ENCODE measurements around the gene BACH1. TPM values are rescaled to one million over a fixed set of nuclear protein-coding genes. Genes with fewer than 3 reads are reported as not detected.

The BACH1 gene
- total RNA-seq, 1 donor from 2014 or later: 93.1 TPM

- Histone ChIP-seq H3K79me2 (ENCODE audit: insufficient read depth, low read length) (peaks cover 100% of the 10 kb centered on the region), H3K27ac (ENCODE audit: low read depth, low read length) (no peak overlapping the region), H3K9me3 (ENCODE audit: insufficient read depth, low read depth, low read length) (no peaks in the 10 kb centered on the region), H3K9ac (ENCODE audit: low read length) (no peak overlapping the region), H4K20me1 (ENCODE audit: insufficient read depth, low read length) (peaks cover 100% of the 10 kb centered on the region), H3K36me3 (ENCODE audit: insufficient read depth, low read length) (peaks cover 12% of the 10 kb centered on the region), H2AFZ (ENCODE audit: low read depth, low read length) (no peak overlapping the region), H3K4me2 (ENCODE audit: low read length) (no peak overlapping the region), H3K4me3 (ENCODE audit: insufficient read depth, low read depth, low read length) (no peak overlapping the region), H3K4me1 (ENCODE audit: insufficient read depth, low read length) (peaks cover 29% of the 10 kb centered on the region), H3K27me3 (ENCODE audit: insufficient read depth, low read length) (no peaks in the 10 kb centered on the region)
- FAIRE-seq: no peak
- Mint-ChIP-seq H3K36me3 (ENCODE audit: low read depth, unreplicated experiment) (peaks cover 9% of the 10 kb centered on the region), H3K4me3 (ENCODE audit: unreplicated experiment) (no peak overlapping the region), H3K9me3 (ENCODE audit: unreplicated experiment) (no peaks in the 10 kb centered on the region), H3K4me1 (ENCODE audit: low read depth, unreplicated experiment) (peaks cover 48% of the 10 kb centered on the region), H3K27ac (ENCODE audit: unreplicated experiment) (no peak overlapping the region), H3K27me3 (ENCODE audit: low read depth, unreplicated experiment) (no peaks in the 10 kb centered on the region)
- DNase-seq (ENCODE audit: low read depth): no peak
- TF ChIP-seq EZH2 (IDR thresholded peaks at IDR 0.05; ENCODE audit: insufficient read depth, low read length) (no peak), CTCF (IDR thresholded peaks at IDR 0.05; ENCODE audit: insufficient read depth, low read depth, low read length) (no peak)
These were observed 17.5 kb downstream of the BACH1 start for GRCh38 chr21:29316029-29316742.

DNA sequence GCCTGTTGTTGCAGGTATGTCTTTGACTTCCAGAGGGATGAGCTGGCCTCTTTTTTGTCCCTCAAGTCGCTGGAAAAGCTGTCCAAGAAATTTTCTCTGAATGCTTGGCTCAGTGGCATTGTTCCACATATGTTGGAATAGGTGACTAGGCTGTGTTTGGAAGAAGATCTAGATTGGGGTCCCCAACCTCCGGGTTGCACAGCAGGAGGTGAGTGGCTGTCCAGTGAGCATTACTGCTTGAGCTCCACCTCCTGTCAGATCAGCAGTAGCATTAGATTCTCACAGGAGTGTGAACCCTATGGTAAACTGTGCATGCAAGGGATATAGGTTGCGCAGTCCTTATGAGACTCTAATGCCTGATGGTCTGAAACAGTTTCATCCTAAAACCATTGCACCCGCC, 18.1 kb downstream of the BACH1 start:
- Histone ChIP-seq H3K9me3 (ENCODE audit: insufficient read depth, low read depth, low read length) (no peaks in the 10 kb centered on the region), H3K36me3 (ENCODE audit: insufficient read depth, low read length) (peaks cover 14% of the 10 kb centered on the region), H4K20me1 (ENCODE audit: insufficient read depth, low read length) (peaks cover 100% of the 10 kb centered on the region), H2AFZ (ENCODE audit: low read depth, low read length) (no peak overlapping the region), H3K4me1 (ENCODE audit: insufficient read depth, low read length) (peaks cover 29% of the 10 kb centered on the region), H3K27me3 (ENCODE audit: insufficient read depth, low read length) (no peaks in the 10 kb centered on the region), H3K4me2 (ENCODE audit: low read length) (no peak overlapping the region), H3K4me3 (ENCODE audit: insufficient read depth, low read depth, low read length) (no peak overlapping the region), H3K9ac (ENCODE audit: low read length) (no peak overlapping the region), H3K27ac (ENCODE audit: low read depth, low read length) (no peak overlapping the region), H3K79me2 (ENCODE audit: insufficient read depth, low read length) (peaks cover 100% of the 10 kb centered on the region)
- no peak for FAIRE-seq
- no peaks in the 10 kb centered on the region for H3K9me3 Mint-ChIP-seq (ENCODE audit: unreplicated experiment)
- no peak overlapping the region for H3K27ac Mint-ChIP-seq (ENCODE audit: unreplicated experiment)
- DNase-seq (ENCODE audit: low read depth): no peak
- H3K4me1 Mint-ChIP-seq (ENCODE audit: low read depth, unreplicated experiment): peaks cover 48% of the 10 kb centered on the region
- TF ChIP-seq EZH2 (IDR thresholded peaks at IDR 0.05; ENCODE audit: insufficient read depth, low read length) (no peak), CTCF (IDR thresholded peaks at IDR 0.05; ENCODE audit: insufficient read depth, low read depth, low read length) (no peak)
- no peaks in the 10 kb centered on the region for H3K27me3 Mint-ChIP-seq (ENCODE audit: low read depth, unreplicated experiment)
- no peak overlapping the region for H3K4me3 Mint-ChIP-seq (ENCODE audit: unreplicated experiment)
- peaks cover 11% of the 10 kb centered on the region for H3K36me3 Mint-ChIP-seq (ENCODE audit: low read depth, unreplicated experiment)

DNA sequence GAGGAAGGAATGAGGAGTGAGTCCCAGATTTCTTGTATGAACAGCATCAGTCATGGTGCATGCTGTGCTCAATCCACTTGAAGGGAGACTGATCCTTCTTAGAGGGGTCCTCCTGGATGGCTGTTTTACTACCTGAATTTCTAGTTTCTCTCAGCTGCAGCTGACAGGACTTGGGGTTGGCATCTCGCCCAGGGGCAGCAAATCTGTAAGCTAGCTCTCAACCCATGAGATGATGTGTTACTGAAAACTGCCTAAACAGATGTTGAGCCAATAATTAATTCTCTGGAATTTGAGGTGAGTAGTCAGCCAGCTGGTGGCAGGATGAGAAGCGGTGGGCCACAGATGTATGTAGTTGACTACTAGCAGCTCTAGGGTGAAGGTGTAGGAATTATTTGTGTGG, 19.6 kb downstream of the BACH1 start:
- DNase-seq (ENCODE audit: low read depth) (peak; percentile 45), FAIRE-seq (no peak)
- no peak overlapping the region for H2AFZ ChIP-seq (ENCODE audit: low read depth, low read length)
- no peak overlapping the region for H3K4me3 ChIP-seq (ENCODE audit: insufficient read depth, low read depth, low read length)
- no peaks in the 10 kb centered on the region for H3K27me3 Mint-ChIP-seq (ENCODE audit: low read depth, unreplicated experiment)
- H3K27ac Mint-ChIP-seq (ENCODE audit: unreplicated experiment): no peak overlapping the region
- H3K79me2 ChIP-seq (ENCODE audit: insufficient read depth, low read length): peaks cover 100% of the 10 kb centered on the region
- no peaks in the 10 kb centered on the region for H3K9me3 Mint-ChIP-seq (ENCODE audit: unreplicated experiment)
- peaks cover 24% of the 10 kb centered on the region for H3K36me3 ChIP-seq (ENCODE audit: insufficient read depth, low read length)
- H3K36me3 Mint-ChIP-seq (ENCODE audit: low read depth, unreplicated experiment): peaks cover 2% of the 10 kb centered on the region
- no peaks in the 10 kb centered on the region for H3K27me3 ChIP-seq (ENCODE audit: insufficient read depth, low read length)
- peaks cover 29% of the 10 kb centered on the region for H3K4me1 ChIP-seq (ENCODE audit: insufficient read depth, low read length)
- peaks cover 48% of the 10 kb centered on the region for H3K4me1 Mint-ChIP-seq (ENCODE audit: low read depth, unreplicated experiment)
- peak overlapping the region; percentile 34 for H3K4me2 ChIP-seq (ENCODE audit: low read length)
- H4K20me1 ChIP-seq (ENCODE audit: insufficient read depth, low read length): peaks cover 98% of the 10 kb centered on the region
- no peak for TF ChIP-seq CTCF (IDR thresholded peaks at IDR 0.05; ENCODE audit: insufficient read depth, low read depth, low read length)
- TF ChIP-seq EZH2 (IDR thresholded peaks at IDR 0.05; ENCODE audit: insufficient read depth, low read length): no peak
- no peak overlapping the region for H3K9ac ChIP-seq (ENCODE audit: low read length)
- no peak overlapping the region for H3K4me3 Mint-ChIP-seq (ENCODE audit: unreplicated experiment)
- no peaks in the 10 kb centered on the region for H3K9me3 ChIP-seq (ENCODE audit: insufficient read depth, low read depth, low read length)
- H3K27ac ChIP-seq (ENCODE audit: low read depth, low read length): no peak overlapping the region

Data from astrocyte (in vitro differentiated cells and primary cell).